GM23338 (cell line): ENCODE data around the gene RAB3GAP1. TPM values are rescaled to one million over a fixed set of nuclear protein-coding genes. Genes with fewer than 3 reads are reported as not detected.

Source experiments
- EZH2phosphoT487 ChIP-seq: fragments of 200-600 bp; sonication (generic); IDR thresholded peaks from one replicate; pipeline ENCODE4 v1.8.1; 2018; ENCODE audit warnings: antibody characterized with exemption; ENCODE audit not compliant: unreplicated experiment
- POLR2AphosphoS5 ChIP-seq: IDR thresholded peaks from 2 replicates; pipeline ENCODE4 v1.6.1; 2016; ENCODE audit warnings: antibody characterized with exemption, low read depth
- polyA plus RNA-seq: library from polyadenylated mRNA; unstranded; fragments of >200 nt; fragmentation: Nextera tagmentation; extraction: Ambion mirVana; gene quantifications from 2 replicates; pipeline ENCODE4 v1.2.1, GENCODE V29; 2016
- small RNA-seq: library from RNA; depleted of rRNA; stranded (forward); fragments of <200 nt; gene quantifications from one replicate; pipeline ENCODE3, GENCODE V24; 2014; ENCODE audit warnings: low replicate concordance
- total RNA-seq: library from RNA; depleted of rRNA; stranded (reverse); fragments of >200 nt; shearing (Covaris generic); gene quantifications from 2 replicates; pipeline ENCODE4 v1.2.3, GENCODE V29; 2014; rRNA removed
- TF ChIP-seq, protein P1 (sequence below), 2 experiments: fragments of 200-600 bp in 1 of 2; sonication (generic) in 1 of 2; conservative IDR thresholded peaks; 2 replicates each; pipeline versions ENCODE4 v1.5.1 to v1.6.1; 2016 to 2017; ENCODE audit warnings: antibody characterized with exemption in 2 of 2, low read depth in 2 of 2, mild to moderate bottlenecking in 2 of 2, moderate library complexity in 1 of 2

Gene RAB3GAP1
- total and polyA plus RNA-seq, 2 experiments from 2014 or later = 22.5 to 40.4 TPM

DNA sequence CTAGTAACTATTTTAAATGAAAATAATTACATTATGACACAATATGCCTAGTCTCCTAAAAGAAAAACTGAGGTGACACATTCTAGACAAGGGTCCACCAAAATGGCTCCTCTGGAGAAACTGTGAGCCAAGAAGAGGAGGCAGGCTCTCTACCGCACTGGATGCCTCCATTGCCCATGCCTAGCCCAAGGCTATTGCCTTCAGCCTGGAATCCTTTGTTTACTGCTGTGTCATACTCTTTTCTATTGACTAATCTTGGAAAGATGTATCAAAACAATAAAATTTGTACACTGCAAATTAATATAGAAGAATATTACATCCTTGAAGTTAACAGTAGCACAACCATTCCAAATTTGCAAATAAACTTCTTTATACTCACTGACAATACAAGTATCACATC is 167.1 kb downstream of the RAB3GAP1 start (continued):
- TF ChIP-seq, protein P1, sequence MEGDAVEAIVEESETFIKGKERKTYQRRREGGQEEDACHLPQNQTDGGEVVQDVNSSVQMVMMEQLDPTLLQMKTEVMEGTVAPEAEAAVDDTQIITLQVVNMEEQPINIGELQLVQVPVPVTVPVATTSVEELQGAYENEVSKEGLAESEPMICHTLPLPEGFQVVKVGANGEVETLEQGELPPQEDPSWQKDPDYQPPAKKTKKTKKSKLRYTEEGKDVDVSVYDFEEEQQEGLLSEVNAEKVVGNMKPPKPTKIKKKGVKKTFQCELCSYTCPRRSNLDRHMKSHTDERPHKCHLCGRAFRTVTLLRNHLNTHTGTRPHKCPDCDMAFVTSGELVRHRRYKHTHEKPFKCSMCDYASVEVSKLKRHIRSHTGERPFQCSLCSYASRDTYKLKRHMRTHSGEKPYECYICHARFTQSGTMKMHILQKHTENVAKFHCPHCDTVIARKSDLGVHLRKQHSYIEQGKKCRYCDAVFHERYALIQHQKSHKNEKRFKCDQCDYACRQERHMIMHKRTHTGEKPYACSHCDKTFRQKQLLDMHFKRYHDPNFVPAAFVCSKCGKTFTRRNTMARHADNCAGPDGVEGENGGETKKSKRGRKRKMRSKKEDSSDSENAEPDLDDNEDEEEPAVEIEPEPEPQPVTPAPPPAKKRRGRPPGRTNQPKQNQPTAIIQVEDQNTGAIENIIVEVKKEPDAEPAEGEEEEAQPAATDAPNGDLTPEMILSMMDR (conservative IDR thresholded peaks at IDR 0.05; ENCODE audit: low read depth in 2 of 2) = no peak
- TF ChIP-seq EZH2phosphoT487 (no peak), POLR2AphosphoS5 (no peak)

Small RNAs within 50 kb of the gene (small RNA-seq; reads per million reads assigned to genes)
- gene SNORA40B = 0.17 reads per million

Other genes starting within 250 kb of the RAB3GAP1 start
- not detected in 2 replicates for gene ACMSD, start 213.7 kb upstream of the RAB3GAP1 start, total RNA-seq
- gene ACMSD, start 213.7 kb upstream of the RAB3GAP1 start, polyA plus RNA-seq = 0.11 and 0.24 TPM in 2 replicates
- 46.5 and 48.1 TPM in 2 replicates for gene CCNT2, start 133.5 kb upstream of the RAB3GAP1 start, total RNA-seq
- 16.2 and 22.5 TPM in 2 replicates for gene CCNT2, start 133.5 kb upstream of the RAB3GAP1 start, polyA plus RNA-seq
- gene MAP3K19, start 4.8 kb upstream of the RAB3GAP1 start, total RNA-seq = not detected in 2 replicates
- gene MAP3K19, start 4.8 kb upstream of the RAB3GAP1 start, polyA plus RNA-seq = not detected in 2 replicates